HG02981 (cell line): ENCODE results near the gene RETREG3.
"Not testable (repeated sequence)": the region's sequence is repeated elsewhere in the genome, so short reads cannot be mapped to it uniquely, and the experiment has no call there.

ENCODE experiments used
- ATAC-seq: cut with Tn5 transposase; IDR thresholded peaks from one replicate; pipeline ENCODE4 v1.9.1; 2021; ENCODE audit warnings: mild to moderate bottlenecking, moderate library complexity; ENCODE audit not compliant: unreplicated experiment

Gene RETREG3

GRCh38 chr17:42574463-42574862, 34.7 kb downstream of the RETREG3 start:
- ATAC-seq = no peak

- no peak for ATAC-seq
These were observed 36.1 kb downstream of the RETREG3 start for GRCh38 chr17:42573095-42573494.

GRCh38 chr17:42571435-42572225, 37.5 kb downstream of the RETREG3 start:
- no peak for ATAC-seq

DNA sequence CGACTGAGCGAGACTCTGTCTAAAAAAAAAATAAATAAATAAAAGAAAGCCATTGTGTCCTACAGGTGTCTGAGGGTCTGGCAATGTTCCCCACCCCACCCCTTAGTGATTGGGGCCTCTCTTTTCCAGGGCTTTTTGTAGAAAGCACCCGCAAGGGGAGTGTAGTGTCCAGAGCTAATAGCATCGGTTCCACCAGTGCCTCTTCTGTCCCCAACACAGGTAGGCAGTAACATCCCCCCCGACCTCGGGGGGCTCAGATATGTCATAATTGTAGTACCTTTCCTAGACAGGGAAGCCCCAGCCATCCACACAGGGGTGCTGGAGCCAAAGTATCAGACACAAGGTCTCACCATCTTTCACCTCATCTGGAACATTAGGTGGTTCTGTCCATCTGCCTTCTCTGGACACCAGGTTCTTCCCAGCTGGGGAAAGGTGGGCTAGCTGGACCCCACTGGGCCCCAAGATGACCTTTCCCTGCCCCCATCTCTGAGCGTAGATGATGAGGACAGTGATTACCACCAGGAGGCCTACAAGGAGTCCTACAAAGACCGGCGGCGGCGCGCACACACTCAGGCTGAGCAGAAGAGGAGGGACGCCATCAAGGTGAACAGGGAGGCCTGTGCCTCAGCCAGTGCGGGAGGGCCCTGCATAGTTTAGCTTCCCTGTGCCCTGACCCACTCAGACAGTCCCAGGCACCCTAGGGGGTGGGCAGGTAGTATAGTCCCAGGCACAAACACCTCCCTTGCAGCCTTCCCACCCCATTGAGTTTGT, 40.6 kb downstream of the RETREG3 start:
- ATAC-seq = no peak

- ATAC-seq = peak; percentile 58
These were observed 42.1 kb downstream of the RETREG3 start, which contains the start of gene MLX for GRCh38 chr17:42566883-42567573. Gene MLX (plus strand): TSS chr17:42567100. CDS start chr17:42567125, 25 bp downstream.

DNA sequence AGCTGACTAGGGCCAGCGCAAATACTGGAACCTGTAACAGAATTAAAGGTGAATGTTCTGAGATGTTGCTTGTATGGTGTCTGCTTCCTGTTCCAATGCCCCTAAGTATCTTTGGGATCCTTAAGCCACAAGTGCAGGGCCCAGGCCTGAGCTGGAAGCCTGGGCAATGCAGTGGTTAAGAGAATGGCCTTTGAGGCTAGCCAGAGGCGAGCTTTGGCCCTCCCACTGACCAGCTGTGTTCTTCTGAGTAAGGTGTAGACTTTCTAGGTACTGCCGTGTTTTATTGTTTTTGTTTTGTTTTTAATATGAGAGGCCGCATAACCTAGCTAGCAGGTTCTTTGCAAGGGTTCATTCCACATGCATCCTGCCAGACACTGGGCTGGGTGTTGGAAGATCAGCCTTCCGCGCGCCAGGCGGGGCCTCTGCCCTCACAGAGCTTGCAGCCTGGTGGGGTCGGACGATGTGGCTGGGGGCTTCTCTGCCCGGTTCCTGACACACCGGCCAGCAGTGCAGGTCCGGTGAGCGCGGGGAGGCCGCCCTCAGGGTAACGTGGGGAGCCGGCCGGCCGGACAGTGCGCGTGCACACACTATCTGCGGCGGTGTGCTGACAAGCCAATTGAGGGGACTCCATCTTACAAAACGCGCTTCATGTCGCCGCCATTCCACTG, 42.8 kb downstream of the RETREG3 start:
- ATAC-seq = no peak

DNA sequence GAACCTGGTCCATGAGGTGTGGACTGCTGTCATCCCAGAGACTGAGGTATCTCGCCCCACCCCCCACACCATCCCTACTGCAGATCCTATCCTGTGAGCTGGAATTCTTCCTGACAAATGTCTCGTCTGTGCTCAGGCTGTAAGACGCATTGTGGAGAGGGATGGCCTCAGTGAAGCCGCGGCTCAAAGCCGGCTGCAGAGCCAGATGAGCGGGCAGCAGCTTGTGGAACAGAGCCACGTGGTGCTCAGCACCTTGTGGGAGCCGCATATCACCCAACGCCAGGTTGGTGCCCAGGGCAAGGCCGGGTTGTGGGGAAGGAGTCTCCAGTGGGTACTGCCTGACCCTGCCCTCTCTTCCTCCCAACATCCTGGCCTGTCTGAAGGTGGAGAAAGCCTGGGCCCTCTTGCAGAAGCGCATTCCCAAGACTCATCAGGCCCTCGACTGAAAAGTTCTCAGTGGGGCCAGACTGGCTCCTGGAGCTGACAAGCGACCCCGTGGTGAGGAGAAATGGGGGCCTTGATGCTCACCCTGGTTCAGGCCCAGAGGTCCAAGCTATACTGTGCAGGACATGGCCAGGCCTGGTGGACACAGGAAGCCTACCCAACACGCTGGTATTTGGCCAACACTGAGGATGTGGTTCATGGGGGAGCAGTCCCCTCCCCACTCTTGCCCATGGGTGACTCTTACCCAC, 43.5 kb downstream of the RETREG3 start:
- ATAC-seq = no peak

GRCh38 chr17:42564815-42565522, 44.2 kb downstream of the RETREG3 start:
- no peak for ATAC-seq

- no peak for ATAC-seq
These were observed 45.2 kb downstream of the RETREG3 start for GRCh38 chr17:42563950-42564349.

DNA sequence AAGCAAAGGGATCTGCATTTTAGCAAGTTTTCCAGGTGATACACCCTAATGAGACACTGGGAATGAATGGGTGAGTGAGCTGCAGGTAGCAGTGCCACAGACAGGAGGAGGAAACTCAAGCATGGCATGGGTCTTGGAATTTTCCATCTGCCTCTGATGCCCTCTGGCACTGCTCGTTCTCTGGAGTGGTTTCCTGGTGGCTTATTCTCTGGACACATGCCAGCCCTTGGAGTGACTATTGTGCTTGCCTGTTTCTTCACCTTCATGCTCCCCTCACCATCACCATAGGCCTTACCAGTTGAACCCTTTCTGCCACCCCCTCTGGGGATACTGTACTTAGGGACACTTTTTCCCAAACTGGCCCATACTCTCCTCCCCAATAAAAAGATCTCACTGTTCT, 45.6 kb downstream of the RETREG3 start:
- ATAC-seq = no peak

- no peak for ATAC-seq
These were observed 46.0 kb downstream of the RETREG3 start for GRCh38 chr17:42563143-42563509.

DNA sequence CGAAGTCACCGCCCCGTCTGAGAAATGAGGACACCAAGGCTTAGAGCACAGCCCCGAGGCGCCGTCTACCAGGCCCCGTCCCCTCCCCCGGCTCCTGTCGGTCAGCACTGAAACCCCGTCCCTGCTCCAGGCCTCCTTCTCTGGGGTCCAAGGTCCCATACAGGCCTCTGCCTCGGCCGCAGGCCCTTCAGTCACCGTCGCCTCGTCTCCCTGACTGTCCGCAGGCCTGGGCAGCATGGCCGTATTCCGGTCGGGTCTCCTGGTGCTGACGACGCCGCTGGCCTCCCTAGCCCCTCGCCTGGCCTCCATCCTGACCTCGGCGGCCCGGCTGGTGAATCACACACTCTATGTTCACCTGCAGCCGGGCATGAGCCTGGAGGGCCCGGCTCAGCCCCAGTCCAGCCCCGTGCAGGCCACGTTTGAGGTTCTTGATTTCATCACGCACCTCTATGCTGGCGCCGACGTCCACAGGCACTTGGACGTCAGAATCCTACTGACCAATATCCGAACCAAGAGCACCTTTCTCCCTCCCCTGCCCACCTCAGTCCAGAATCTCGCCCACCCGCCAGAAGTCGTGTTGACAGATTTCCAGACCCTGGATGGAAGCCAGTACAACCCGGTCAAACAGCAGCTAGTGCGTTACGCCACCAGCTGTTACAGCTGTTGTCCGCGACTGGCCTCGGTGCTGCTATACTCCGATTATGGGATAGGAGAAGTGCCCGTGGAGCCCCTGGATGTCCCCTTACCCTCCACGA, 46.6 kb downstream of the RETREG3 start:
- no peak for ATAC-seq

DNA sequence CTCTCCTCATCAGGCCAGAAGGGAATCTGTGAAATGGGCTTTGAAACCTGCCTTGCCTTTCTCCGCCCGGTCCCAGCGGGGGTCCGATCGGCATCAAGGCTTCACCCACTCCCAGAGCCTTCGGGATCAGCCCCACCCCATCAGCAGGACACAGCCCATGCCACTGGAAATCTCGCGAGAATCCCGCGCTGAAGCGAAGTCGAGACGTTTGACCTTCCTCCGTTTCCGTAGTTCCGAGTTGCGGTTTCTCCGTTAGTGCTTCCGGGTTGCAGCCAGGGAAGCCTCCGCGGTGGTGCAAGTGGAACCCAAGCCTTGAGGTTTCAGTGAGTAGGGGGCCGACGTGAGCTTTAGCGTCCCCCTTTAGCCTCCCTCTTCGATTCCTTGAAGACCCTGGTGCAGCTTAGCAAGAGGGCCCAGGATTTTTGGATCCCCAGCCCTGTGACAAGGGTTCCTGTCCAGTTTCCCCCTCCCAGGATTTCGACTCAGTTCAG, 47.2 kb downstream of the RETREG3 start, which contains the start of gene COASY:
Gene COASY, plus strand, starts transcription at position 252 of the 491 bp plus-strand sequence. CDS start 475 bp downstream, outside the sequence.
- ATAC-seq = no peak

DNA sequence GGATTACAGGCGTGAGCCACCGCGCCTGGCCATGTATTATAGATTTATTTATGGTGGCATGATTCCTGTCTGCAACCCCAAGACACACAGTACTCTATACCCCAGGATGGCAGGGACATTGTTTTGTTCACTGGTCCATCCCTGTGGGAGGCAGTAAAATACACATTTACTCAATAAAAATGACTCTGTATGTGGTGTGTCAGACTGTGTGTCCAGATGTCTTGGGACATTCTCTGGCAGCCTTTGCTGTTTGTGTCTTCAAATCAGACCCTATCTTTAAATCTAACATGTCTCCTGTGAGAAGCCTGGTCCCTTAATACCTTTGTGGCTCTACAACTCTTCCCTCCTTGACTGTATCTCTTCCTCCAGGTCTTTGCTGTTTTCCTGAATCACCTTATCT, 48.9 kb downstream of the RETREG3 start:
- no peak for ATAC-seq

GRCh38 chr17:42559075-42559474, 50.1 kb downstream of the RETREG3 start:
- no peak for ATAC-seq

DNA sequence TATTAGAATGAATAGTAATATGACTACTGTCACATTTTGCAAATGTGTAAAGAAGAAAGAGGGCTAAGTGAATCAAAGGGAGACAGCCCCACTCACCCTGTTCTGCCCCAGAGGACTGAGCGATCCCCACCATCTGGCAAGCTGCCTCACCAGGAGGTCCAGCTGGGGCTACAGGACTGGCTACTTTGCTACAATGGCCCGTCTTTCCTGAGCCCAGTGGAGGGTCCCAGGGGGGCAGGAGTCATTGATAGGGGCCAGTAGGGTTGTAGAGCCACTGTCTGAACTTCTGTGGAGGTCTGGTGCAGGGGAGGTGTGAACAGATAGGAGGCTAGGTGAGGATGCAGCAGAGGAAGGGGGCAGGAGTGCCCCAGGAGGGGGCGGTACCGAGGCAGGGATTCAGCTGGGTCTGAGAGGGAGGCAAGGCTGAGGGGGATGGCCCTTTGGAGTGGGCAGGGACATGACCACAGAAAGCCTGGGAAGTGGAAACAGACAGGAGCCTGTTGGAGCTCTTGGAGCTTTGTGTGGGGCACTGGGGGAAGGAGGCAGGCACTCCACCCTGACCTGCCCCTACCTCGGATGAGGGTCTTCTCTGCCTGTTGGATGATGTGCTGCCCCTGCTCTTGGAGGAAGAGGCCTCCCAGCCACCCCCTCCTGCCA, 53.1 kb downstream of the RETREG3 start:
- not testable (repeated sequence) for ATAC-seq

GRCh38 chr17:42555122-42555622, 54.0 kb downstream of the RETREG3 start:
- ATAC-seq = no peak
